ENCODE data around the gene KCNAB1.

- TF ChIP-seq CTCF (IDR thresholded peaks at IDR 0.05) (no peak), POLR2AphosphoS5 (IDR thresholded peaks at IDR 0.05) (no peak), POLR2A (IDR thresholded peaks at IDR 0.05) (no peak)
These were observed 61.1 kb downstream of the KCNAB1 start for GRCh38 chr3:156181509-156181908.

All from breast epithelium (tissue), 3 donors.